OCI-LY3 (cell line): ENCODE measurements around the gene IL23A.

ENCODE experiments used
- EZH2phosphoT487 ChIP-seq: fragments of 200-600 bp; shearing (Covaris generic); IDR thresholded peaks from 2 replicates; pipeline ENCODE4 v1.6.1; 2018; ENCODE audit warnings: antibody characterized with exemption, mixed run types, low read depth
- TF ChIP-seq, protein P1 (sequence below): fragments of 200-600, 300-600 bp; sonication (generic); IDR thresholded peaks from 2 replicates; pipeline ENCODE4 v1.5.1; 2014; ENCODE audit warnings: antibody characterized with exemption, low read length, low read depth

DNA sequence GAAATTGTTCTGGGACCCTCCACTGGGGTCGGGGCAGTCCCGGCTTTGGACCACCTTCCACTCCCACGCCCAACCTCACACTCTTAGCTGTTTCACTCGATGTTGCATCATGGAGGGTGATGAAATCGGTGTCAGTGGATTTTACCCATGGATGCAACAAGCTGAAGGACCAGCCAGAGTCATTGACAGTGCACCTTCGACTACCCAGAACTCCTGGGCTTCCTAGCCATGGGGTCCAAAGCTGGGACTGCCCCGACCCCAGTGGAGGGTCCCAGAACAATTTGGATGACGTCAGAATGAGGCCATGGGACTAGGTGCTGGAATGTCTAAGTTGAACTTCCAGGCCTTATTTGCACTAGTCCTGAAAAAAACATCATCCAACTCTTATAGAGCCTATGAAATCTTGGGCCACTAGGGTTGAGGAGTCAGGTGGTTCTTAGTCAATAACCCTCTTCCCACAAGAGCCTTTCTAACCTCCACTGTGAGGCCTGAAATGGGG lies 882 bp upstream of the IL23A start:
- TF ChIP-seq, protein P1, sequence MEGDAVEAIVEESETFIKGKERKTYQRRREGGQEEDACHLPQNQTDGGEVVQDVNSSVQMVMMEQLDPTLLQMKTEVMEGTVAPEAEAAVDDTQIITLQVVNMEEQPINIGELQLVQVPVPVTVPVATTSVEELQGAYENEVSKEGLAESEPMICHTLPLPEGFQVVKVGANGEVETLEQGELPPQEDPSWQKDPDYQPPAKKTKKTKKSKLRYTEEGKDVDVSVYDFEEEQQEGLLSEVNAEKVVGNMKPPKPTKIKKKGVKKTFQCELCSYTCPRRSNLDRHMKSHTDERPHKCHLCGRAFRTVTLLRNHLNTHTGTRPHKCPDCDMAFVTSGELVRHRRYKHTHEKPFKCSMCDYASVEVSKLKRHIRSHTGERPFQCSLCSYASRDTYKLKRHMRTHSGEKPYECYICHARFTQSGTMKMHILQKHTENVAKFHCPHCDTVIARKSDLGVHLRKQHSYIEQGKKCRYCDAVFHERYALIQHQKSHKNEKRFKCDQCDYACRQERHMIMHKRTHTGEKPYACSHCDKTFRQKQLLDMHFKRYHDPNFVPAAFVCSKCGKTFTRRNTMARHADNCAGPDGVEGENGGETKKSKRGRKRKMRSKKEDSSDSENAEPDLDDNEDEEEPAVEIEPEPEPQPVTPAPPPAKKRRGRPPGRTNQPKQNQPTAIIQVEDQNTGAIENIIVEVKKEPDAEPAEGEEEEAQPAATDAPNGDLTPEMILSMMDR = no peak
- TF ChIP-seq EZH2phosphoT487 = no peak
